ENCODE data around the gene STT3B.
"Not testable (repeated sequence)": the region's sequence is repeated elsewhere in the genome, so short reads cannot be mapped to it uniquely, and the experiment has no call there.

The STT3B gene

DNA sequence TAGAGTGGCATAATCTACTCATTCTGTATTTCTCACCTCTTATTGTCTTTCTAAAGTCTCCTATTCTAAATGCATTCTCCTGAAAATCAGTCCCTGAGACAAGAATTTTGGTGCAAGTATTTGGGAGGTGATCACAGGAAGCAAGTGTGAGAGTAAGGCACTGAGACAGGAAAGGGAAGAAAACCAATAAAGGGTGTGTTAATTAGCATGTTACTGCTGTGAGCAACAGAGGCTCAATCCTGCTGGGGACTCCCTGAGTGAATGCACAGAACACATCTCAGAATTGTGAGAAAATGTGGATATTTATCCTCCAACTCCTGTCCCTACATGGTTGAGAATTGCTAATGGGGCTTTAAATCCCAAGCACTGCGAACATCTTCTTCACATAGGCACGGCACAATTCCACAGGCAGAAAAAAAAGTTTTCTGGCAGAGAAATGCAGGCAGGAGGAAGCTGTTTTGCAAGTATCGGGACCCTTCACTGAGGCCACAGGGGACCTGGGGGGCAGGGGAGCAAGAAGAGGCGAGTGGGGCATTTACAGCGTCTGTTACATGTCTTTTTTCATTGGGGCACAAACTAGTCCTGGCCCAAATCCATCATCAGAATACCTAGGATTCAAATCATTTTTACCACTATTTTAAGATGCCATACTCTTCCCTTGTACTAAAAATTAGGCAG lies 27.2 kb upstream of the STT3B start:
- H3K27me3 Mint-ChIP-seq (ENCODE audit: low read depth), result peaks cover 28% of the 10 kb centered on the region
- H3K4me1 Mint-ChIP-seq (ENCODE audit: low read depth), result peaks cover 24% of the 10 kb centered on the region

DNA sequence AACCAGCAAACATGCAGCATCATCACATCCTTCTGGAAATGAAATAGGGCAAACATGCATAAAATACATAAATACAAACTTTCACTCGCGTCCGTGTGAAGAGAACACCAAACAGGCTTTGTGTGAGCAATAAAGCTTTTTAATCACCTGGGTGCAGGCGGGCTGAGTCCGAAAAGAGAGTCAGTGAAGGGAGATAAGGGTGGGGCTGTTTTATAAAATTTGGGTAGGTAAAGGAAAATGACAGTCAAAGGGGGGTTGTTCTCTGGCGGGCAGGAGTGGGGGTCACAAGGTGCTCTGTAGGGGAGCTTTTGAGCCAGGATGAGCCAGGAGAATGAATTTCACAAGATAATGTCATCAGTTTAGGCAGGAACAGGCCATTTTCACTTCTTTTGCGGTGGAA lies 26.2 kb upstream of the STT3B start:
- H3K4me1 Mint-ChIP-seq (ENCODE audit: low read depth), result peaks cover 24% of the 10 kb centered on the region
- not testable (repeated sequence) for DNase-seq (ENCODE audit: low spot score); H3K4me3 Mint-ChIP-seq; H3K27ac Mint-ChIP-seq; H3K36me3 Mint-ChIP-seq (ENCODE audit: low read depth); H3K9me3 Mint-ChIP-seq
- H3K27me3 Mint-ChIP-seq (ENCODE audit: low read depth), result peaks cover 23% of the 10 kb centered on the region

More for the DNA sequence above, 27.2 kb upstream of the STT3B start:
- H3K4me3 Mint-ChIP-seq, result no peak overlapping the region
- H3K27ac Mint-ChIP-seq, result no peak overlapping the region
- H3K36me3 Mint-ChIP-seq (ENCODE audit: low read depth), result no peaks in the 10 kb centered on the region
- H3K9me3 Mint-ChIP-seq, result no peaks in the 10 kb centered on the region
- DNase-seq (ENCODE audit: low spot score), result no peak

DNA sequence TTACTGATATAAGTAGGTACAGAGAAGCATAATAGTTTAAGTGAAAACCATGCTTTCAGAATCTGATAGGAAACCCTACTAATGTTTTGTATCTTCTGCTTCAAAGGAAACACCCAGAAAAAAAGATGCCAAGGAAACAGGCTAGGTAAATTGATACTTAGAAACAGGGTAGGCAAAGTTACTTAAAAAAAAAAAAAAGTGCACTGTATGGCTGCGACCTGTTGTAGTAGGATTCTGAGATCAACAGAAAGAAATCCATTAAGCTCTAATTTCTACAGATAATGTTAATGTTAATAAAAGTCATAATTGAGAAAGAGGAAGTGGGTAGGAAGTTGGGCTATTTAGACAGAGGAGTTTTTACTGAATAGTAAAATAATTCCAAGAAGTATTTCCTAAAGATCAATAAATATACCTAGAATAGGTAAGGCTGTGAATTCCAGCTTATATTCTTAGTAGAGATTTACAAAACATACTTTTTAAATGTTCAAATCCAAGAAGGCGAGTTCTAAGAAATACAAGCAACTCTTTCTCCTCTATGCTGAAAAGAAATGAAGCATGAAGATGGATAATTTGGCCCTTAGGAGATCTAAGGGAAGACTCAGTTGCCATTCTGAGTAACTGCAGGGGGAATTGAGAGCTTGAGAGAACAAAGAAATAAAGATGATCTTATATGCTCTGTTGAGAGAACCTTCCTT lies 24.1 kb upstream of the STT3B start:
- peak overlapping the region; percentile 37 for H3K4me3 Mint-ChIP-seq
- no peak overlapping the region for H3K27ac Mint-ChIP-seq

GRCh38 chr3:31509147-31509728 lies 23.5 kb upstream of the STT3B start:
- Mint-ChIP-seq H3K9me3 (no peaks in the 10 kb centered on the region), H3K4me1 (ENCODE audit: low read depth) (peaks cover 24% of the 10 kb centered on the region), H3K27me3 (ENCODE audit: low read depth) (peaks cover 24% of the 10 kb centered on the region), H3K27ac (no peak overlapping the region), H3K4me3 (peak overlapping the region; percentile 37), H3K36me3 (ENCODE audit: low read depth) (no peaks in the 10 kb centered on the region)
- no peak for DNase-seq (ENCODE audit: low spot score)

More for the DNA sequence above, 24.1 kb upstream of the STT3B start:
- no peak for DNase-seq (ENCODE audit: low spot score)
- Mint-ChIP-seq H3K27me3 (ENCODE audit: low read depth) (peaks cover 25% of the 10 kb centered on the region), H3K4me1 (ENCODE audit: low read depth) (peaks cover 24% of the 10 kb centered on the region), H3K9me3 (no peaks in the 10 kb centered on the region), H3K36me3 (ENCODE audit: low read depth) (no peaks in the 10 kb centered on the region)

- no peak overlapping the region for H3K27ac Mint-ChIP-seq
Observed at GRCh38 chr3:31514570-31514969, 18.2 kb upstream of the STT3B start.

GRCh38 chr3:31515486-31516284 lies 17.0 kb upstream of the STT3B start:
- H3K4me1 Mint-ChIP-seq (ENCODE audit: low read depth), result no peaks in the 10 kb centered on the region
- no peak overlapping the region for H3K4me3 Mint-ChIP-seq
- H3K27me3 Mint-ChIP-seq (ENCODE audit: low read depth), result peaks cover 4% of the 10 kb centered on the region
- no peaks in the 10 kb centered on the region for H3K9me3 Mint-ChIP-seq
- H3K27ac Mint-ChIP-seq, result no peak overlapping the region
- DNase-seq (ENCODE audit: low spot score), result no peak
- H3K36me3 Mint-ChIP-seq (ENCODE audit: low read depth), result no peaks in the 10 kb centered on the region

More at GRCh38 chr3:31514570-31514969, 18.2 kb upstream of the STT3B start:
- Mint-ChIP-seq H3K9me3 (no peaks in the 10 kb centered on the region), H3K27me3 (ENCODE audit: low read depth) (peaks cover 11% of the 10 kb centered on the region), H3K4me1 (ENCODE audit: low read depth) (peaks cover 1% of the 10 kb centered on the region), H3K36me3 (ENCODE audit: low read depth) (no peaks in the 10 kb centered on the region), H3K4me3 (no peak overlapping the region)
- no peak for DNase-seq (ENCODE audit: low spot score)

DNA sequence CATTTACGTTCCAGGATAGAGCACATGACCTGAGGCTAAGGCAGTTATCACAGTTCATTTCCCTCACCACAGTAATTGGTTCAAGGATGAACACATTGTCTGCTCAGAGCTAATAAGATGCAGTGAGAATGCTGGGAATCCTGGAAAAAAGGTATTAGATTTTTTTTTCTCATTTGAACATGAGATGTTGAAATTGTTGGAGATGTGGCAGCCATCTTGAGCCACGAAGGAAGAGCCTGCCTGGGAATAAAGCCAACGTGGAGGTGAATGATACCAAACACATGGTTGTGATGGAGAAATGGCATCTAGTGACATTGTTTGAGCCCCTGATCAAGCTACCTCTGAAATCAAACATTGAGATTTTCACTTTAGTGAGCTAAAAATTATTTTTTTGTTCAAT lies 16.0 kb upstream of the STT3B start:
- no peak for DNase-seq (ENCODE audit: low spot score)
- peaks cover 3% of the 10 kb centered on the region for H3K4me1 Mint-ChIP-seq (ENCODE audit: low read depth)
- H3K27me3 Mint-ChIP-seq (ENCODE audit: low read depth), result peaks cover 3% of the 10 kb centered on the region
- H3K27ac Mint-ChIP-seq, result no peak overlapping the region
- no peaks in the 10 kb centered on the region for H3K9me3 Mint-ChIP-seq
- no peaks in the 10 kb centered on the region for H3K36me3 Mint-ChIP-seq (ENCODE audit: low read depth)
- H3K4me3 Mint-ChIP-seq, result no peak overlapping the region

DNA sequence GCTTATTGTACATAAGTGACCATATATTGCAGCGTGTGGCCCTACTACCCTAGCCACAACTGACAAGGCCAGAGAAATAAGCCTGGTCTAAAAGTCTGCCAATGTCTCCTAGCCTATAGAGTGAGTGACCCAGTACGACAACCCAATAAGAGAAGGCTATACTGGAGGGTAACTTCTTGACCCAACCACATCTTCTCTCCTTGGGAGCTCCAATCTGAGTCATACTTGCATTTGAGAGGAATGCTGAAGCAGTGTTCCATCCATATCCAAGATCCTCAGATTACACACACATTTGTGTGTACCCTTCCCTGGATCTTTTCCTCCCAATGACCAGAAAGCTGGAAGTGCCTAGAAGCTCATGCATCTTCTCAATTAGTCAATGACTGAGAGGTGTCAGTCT lies 11.3 kb upstream of the STT3B start:
- Mint-ChIP-seq H3K27ac (no peak overlapping the region), H3K4me1 (ENCODE audit: low read depth) (peaks cover 11% of the 10 kb centered on the region), H3K27me3 (ENCODE audit: low read depth) (peaks cover 2% of the 10 kb centered on the region), H3K36me3 (ENCODE audit: low read depth) (peaks cover 2% of the 10 kb centered on the region), H3K9me3 (no peaks in the 10 kb centered on the region), H3K4me3 (no peak overlapping the region)
- no peak for DNase-seq (ENCODE audit: low spot score)

GRCh38 chr3:31522152-31522551 lies 10.6 kb upstream of the STT3B start:
- H3K9me3 Mint-ChIP-seq, result no peaks in the 10 kb centered on the region
- peaks cover 2% of the 10 kb centered on the region for H3K36me3 Mint-ChIP-seq (ENCODE audit: low read depth)
- no peak for DNase-seq (ENCODE audit: low spot score)
- peak overlapping the region; percentile 25 for H3K4me3 Mint-ChIP-seq
- peaks cover 2% of the 10 kb centered on the region for H3K27me3 Mint-ChIP-seq (ENCODE audit: low read depth)
- H3K4me1 Mint-ChIP-seq (ENCODE audit: low read depth), result peaks cover 11% of the 10 kb centered on the region
- peak overlapping the region; percentile 42 for H3K27ac Mint-ChIP-seq

DNA sequence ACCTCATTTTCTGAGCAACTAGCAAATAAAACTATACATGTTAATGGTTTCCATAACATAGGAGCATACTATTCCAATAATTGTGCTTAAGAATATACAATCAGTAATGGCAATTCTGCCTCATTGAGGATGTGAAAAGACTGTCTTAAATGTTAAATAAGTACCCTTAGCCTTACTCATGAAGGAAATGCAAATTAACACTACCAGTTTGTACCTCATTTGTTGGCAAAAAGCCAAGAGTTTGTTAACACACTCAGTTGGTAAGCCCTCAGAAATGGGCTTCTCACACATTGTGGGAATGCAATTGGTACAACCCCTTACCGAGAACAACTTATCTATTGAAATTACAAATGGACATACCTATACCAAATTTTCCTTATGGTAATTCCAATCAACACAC lies 9.2 kb upstream of the STT3B start:
- H3K4me1 Mint-ChIP-seq (ENCODE audit: low read depth), result peaks cover 11% of the 10 kb centered on the region

DNA sequence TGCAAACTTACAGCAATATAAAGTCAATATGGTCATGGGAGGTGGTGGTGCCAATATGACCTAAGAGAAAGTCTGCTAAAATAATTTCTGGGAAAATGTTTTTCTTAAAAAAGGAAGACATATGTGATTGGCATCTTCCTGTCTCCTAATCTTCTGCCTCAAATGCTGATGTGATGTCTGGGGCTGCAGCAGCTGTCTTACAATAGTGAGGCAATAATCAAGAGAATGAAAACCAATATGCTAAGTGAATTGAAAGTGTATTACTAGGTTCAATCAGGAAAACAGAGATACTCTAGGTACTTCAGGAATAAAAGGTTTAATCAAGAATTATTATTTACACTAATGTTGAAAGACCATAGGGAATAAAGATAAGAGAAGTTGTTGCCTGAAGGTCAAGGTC lies 7.2 kb upstream of the STT3B start:
- Mint-ChIP-seq H3K9me3 (no peaks in the 10 kb centered on the region), H3K4me1 (ENCODE audit: low read depth) (peaks cover 11% of the 10 kb centered on the region), H3K27me3 (ENCODE audit: low read depth) (peaks cover 2% of the 10 kb centered on the region), H3K27ac (no peak overlapping the region), H3K4me3 (no peak overlapping the region), H3K36me3 (ENCODE audit: low read depth) (peaks cover 2% of the 10 kb centered on the region)
- DNase-seq (ENCODE audit: low spot score), result no peak

More for the DNA sequence above, 9.2 kb upstream of the STT3B start:
- Mint-ChIP-seq H3K36me3 (ENCODE audit: low read depth) (peaks cover 2% of the 10 kb centered on the region), H3K9me3 (no peaks in the 10 kb centered on the region), H3K27me3 (ENCODE audit: low read depth) (peaks cover 2% of the 10 kb centered on the region), H3K4me3 (no peak overlapping the region), H3K27ac (no peak overlapping the region)
- no peak for DNase-seq (ENCODE audit: low spot score)

DNA sequence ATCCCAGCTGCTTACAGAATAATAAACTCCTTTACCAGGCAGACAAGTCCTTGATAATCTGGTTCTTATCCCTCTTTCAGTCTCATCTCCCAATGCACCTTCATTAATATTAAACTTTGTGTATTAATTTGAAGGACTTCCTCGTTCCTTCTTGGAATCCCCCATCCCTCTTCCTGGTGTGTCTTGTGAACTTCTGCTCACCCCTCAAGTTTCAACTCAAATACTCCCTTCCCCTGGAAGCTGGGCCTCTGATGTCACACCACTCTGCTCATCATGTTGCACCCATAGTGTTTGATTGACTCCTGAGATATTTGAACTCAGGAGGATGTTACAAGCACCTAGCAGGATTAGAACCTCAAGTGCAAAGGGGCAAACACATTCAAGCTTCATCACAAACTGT lies 3.3 kb upstream of the STT3B start:
- Mint-ChIP-seq H3K36me3 (ENCODE audit: low read depth) (peaks cover 8% of the 10 kb centered on the region), H3K9me3 (no peaks in the 10 kb centered on the region), H3K4me1 (ENCODE audit: low read depth) (peaks cover 5% of the 10 kb centered on the region), H3K27me3 (ENCODE audit: low read depth) (peaks cover 2% of the 10 kb centered on the region), H3K27ac (no peak overlapping the region), H3K4me3 (no peak overlapping the region)
- no peak for DNase-seq (ENCODE audit: low spot score)

- no peaks in the 10 kb centered on the region for H3K9me3 Mint-ChIP-seq
- H3K27ac Mint-ChIP-seq, result no peak overlapping the region
- no peak overlapping the region for H3K4me3 Mint-ChIP-seq
- peaks cover 2% of the 10 kb centered on the region for H3K27me3 Mint-ChIP-seq (ENCODE audit: low read depth)
- DNase-seq (ENCODE audit: low spot score), result no peak
- peaks cover 9% of the 10 kb centered on the region for H3K36me3 Mint-ChIP-seq (ENCODE audit: low read depth)
- peaks cover 6% of the 10 kb centered on the region for H3K4me1 Mint-ChIP-seq (ENCODE audit: low read depth)
Observed at GRCh38 chr3:31530039-31530959, 2.4 kb upstream of the STT3B start.

All from T-helper 2 cell treated with Interferon-gamma antibody and Interleukin-4, amounts not matched to agents 5 μg/mL and 100 μg/mL, for 36 hours (primary cell).